C4-2B (cell line): ENCODE data around the gene FGD1.

Source experiments
- CTCF ChIP-seq: fragments of 450-650 bp; conservative IDR thresholded peaks from 2 replicates; pipeline ENCODE4 v1.5.1; 2017; ENCODE audit warnings: mild to moderate bottlenecking
- ZFX ChIP-seq: fragments of 450-650 bp; IDR thresholded peaks from 2 replicates; pipeline ENCODE4 v1.6.1; 2017

GRCh38 chrX:54494166-54494988, 1.7 kb downstream of the FGD1 start:
- TF ChIP-seq CTCF (no peak), ZFX (no peak)
